Fibroblast of lung (primary cell): ENCODE data around the gene POFUT1.

ENCODE experiments used
- CTCF ChIP-seq, 2 donors: IDR thresholded peaks in 1 of 2; conservative IDR thresholded peaks in 1 of 2; 1 replicate in 1 of 2; 2 replicates in 1 of 2; pipeline ENCODE4 v1.5.1; 2011 to 2012; ENCODE audit warnings: low read length in 2 of 2, control low read depth in 1 of 2, inconsistent platforms in 1 of 2, low read depth in 1 of 2, mild to moderate bottlenecking in 1 of 2
- EZH2 ChIP-seq: IDR thresholded peaks from 2 replicates; pipeline ENCODE4 v1.5.1; 2012; ENCODE audit warnings: low read length, control low read depth, mild to moderate bottlenecking; ENCODE audit errors: missing control alignments

GRCh38 chr20:32158943-32159660 lies 48.6 kb upstream of the POFUT1 start:
- TF ChIP-seq CTCF (conservative IDR thresholded peaks at IDR 0.05 in 1 of 2, IDR thresholded peaks at IDR 0.05 in 1 of 2; ENCODE audit: low read depth in 1 of 2, low read length in 2 of 2) (no peak), EZH2 (no peak)
